HUES6 (cell line): ENCODE data around the gene GIPC2.
"Not testable (repeated sequence)": the region's sequence is repeated elsewhere in the genome, so short reads cannot be mapped to it uniquely, and the experiment has no call there.

ENCODE experiments used
- H3K27ac ChIP-seq: 2 replicates; pipeline ENCODE4 v1.7.0; 2013; ENCODE audit warnings: low read depth, mild to moderate bottlenecking, low read length, inconsistent platforms
- H3K27me3 ChIP-seq: 2 replicates; pipeline ENCODE4 v1.6.1; 2013; ENCODE audit warnings: low read length; ENCODE audit not compliant: control insufficient read depth, insufficient read depth
- H3K36me3 ChIP-seq: 2 replicates; pipeline ENCODE4 v1.6.1; 2013; ENCODE audit warnings: low read length; ENCODE audit not compliant: control insufficient read depth, insufficient read depth
- H3K4me1 ChIP-seq: 2 replicates; pipeline ENCODE4 v1.6.1; 2013; ENCODE audit warnings: low read length; ENCODE audit not compliant: control insufficient read depth, insufficient read depth
- H3K4me3 ChIP-seq: 2 replicates; pipeline ENCODE4 v1.5.1; 2013; ENCODE audit warnings: low read depth, low read length
- H3K9ac ChIP-seq: one replicate; pipeline ENCODE4 v1.6.1; 2013; ENCODE audit warnings: mild to moderate bottlenecking, low read length
- H3K9me3 ChIP-seq: 2 replicates; pipeline ENCODE4 v1.6.1; 2013; ENCODE audit warnings: low read depth, low read length; ENCODE audit not compliant: control insufficient read depth, insufficient read depth

The GIPC2 gene

GRCh38 chr1:78009276-78009675 lies 36.5 kb upstream of the GIPC2 start:
- no peaks in the 10 kb centered on the region for H3K27me3 ChIP-seq
- H3K27ac ChIP-seq, result no peak overlapping the region
- no peak overlapping the region for H3K9ac ChIP-seq
- peaks cover 11% of the 10 kb centered on the region; the same call in 1 of the 2 replicates for H3K4me1 ChIP-seq
- no peaks in the 10 kb centered on the region for H3K36me3 ChIP-seq
- H3K9me3 ChIP-seq, result no peaks in the 10 kb centered on the region
- no peak overlapping the region for H3K4me3 ChIP-seq

- H3K36me3 ChIP-seq, result no peaks in the 10 kb centered on the region
- no peaks in the 10 kb centered on the region for H3K9me3 ChIP-seq
- H3K9ac ChIP-seq, result no peak overlapping the region
- H3K4me3 ChIP-seq, result no peak overlapping the region
- peaks cover 11% of the 10 kb centered on the region; the same call in 1 of the 2 replicates for H3K4me1 ChIP-seq
- H3K27ac ChIP-seq, result no peak overlapping the region
- H3K27me3 ChIP-seq, result no peaks in the 10 kb centered on the region
Measured at GRCh38 chr1:78009836-78010235, 35.9 kb upstream of the GIPC2 start.

GRCh38 chr1:78011050-78011449 lies 34.7 kb upstream of the GIPC2 start:
- Histone ChIP-seq H3K9me3 (no peaks in the 10 kb centered on the region), H3K4me1 (peaks cover under 1% of the 10 kb centered on the region; the same call in 1 of the 2 replicates), H3K27me3 (no peaks in the 10 kb centered on the region), H3K9ac (no peak overlapping the region), H3K4me3 (no peak overlapping the region), H3K36me3 (0 out of 2 replicates have a peak, but pooled peaks cover 2% of the 10 kb centered on the region), H3K27ac (no peak overlapping the region)

- no peaks in the 10 kb centered on the region for H3K4me1 ChIP-seq
- H3K9ac ChIP-seq, result no peak overlapping the region
- no peaks in the 10 kb centered on the region for H3K9me3 ChIP-seq
- H3K27ac ChIP-seq, result no peak overlapping the region
- H3K36me3 ChIP-seq, result 0 out of 2 replicates have a peak, but pooled peaks cover 3% of the 10 kb centered on the region
- H3K4me3 ChIP-seq, result no peak overlapping the region
- H3K27me3 ChIP-seq, result no peaks in the 10 kb centered on the region
Measured at GRCh38 chr1:78015148-78015547, 30.6 kb upstream of the GIPC2 start.

GRCh38 chr1:78019024-78019423 lies 26.7 kb upstream of the GIPC2 start:
- Histone ChIP-seq H3K27me3 (no peaks in the 10 kb centered on the region), H3K27ac (no peak overlapping the region)

GRCh38 chr1:78021134-78021533 lies 24.6 kb upstream of the GIPC2 start:
- not testable (repeated sequence) for H3K9me3 ChIP-seq, H3K4me3 ChIP-seq, H3K27me3 ChIP-seq, H3K27ac ChIP-seq, H3K9ac ChIP-seq, H3K4me1 ChIP-seq, H3K36me3 ChIP-seq

More at GRCh38 chr1:78019024-78019423, 26.7 kb upstream of the GIPC2 start:
- Histone ChIP-seq H3K9ac (no peak overlapping the region), H3K4me1 (no peaks in the 10 kb centered on the region), H3K36me3 (0 out of 2 replicates have a peak, but pooled peaks cover 3% of the 10 kb centered on the region), H3K4me3 (no peak overlapping the region), H3K9me3 (no peaks in the 10 kb centered on the region)

- H3K27me3 ChIP-seq, result no peaks in the 10 kb centered on the region
- no peak overlapping the region for H3K27ac ChIP-seq
- H3K4me3 ChIP-seq, result no peak overlapping the region
- H3K4me1 ChIP-seq, result no peaks in the 10 kb centered on the region
- H3K9ac ChIP-seq, result no peak overlapping the region
- no peaks in the 10 kb centered on the region for H3K36me3 ChIP-seq
- no peaks in the 10 kb centered on the region for H3K9me3 ChIP-seq
Measured at GRCh38 chr1:78029793-78030192, 16.0 kb upstream of the GIPC2 start.

GRCh38 chr1:78032996-78033796 lies 12.6 kb upstream of the GIPC2 start:
- Histone ChIP-seq H3K27me3 (no peaks in the 10 kb centered on the region), H3K4me1 (no peaks in the 10 kb centered on the region), H3K4me3 (no peak overlapping the region), H3K36me3 (no peaks in the 10 kb centered on the region), H3K9ac (no peak overlapping the region), H3K27ac (no peak overlapping the region), H3K9me3 (no peaks in the 10 kb centered on the region)

GRCh38 chr1:78033797-78034172 lies 12.0 kb upstream of the GIPC2 start:
- Histone ChIP-seq H3K36me3 (no peaks in the 10 kb centered on the region), H3K4me1 (no peaks in the 10 kb centered on the region), H3K27ac (no peak overlapping the region), H3K4me3 (no peak overlapping the region), H3K9ac (no peak overlapping the region), H3K27me3 (no peaks in the 10 kb centered on the region), H3K9me3 (no peaks in the 10 kb centered on the region)

GRCh38 chr1:78035121-78035520 lies 10.6 kb upstream of the GIPC2 start:
- Histone ChIP-seq H3K27me3 (no peaks in the 10 kb centered on the region; the same call in 1 of the 2 replicates), H3K4me1 (no peaks in the 10 kb centered on the region), H3K27ac (no peak overlapping the region), H3K9ac (no peak overlapping the region), H3K9me3 (no peaks in the 10 kb centered on the region), H3K4me3 (no peak overlapping the region), H3K36me3 (no peaks in the 10 kb centered on the region)

GRCh38 chr1:78036450-78036849 lies 9.3 kb upstream of the GIPC2 start:
- no peak overlapping the region for H3K4me3 ChIP-seq
- H3K27ac ChIP-seq, result no peak overlapping the region
- H3K27me3 ChIP-seq, result no peaks in the 10 kb centered on the region; the same call in 1 of the 2 replicates
- no peak overlapping the region for H3K9ac ChIP-seq
- no peaks in the 10 kb centered on the region for H3K4me1 ChIP-seq
- no peaks in the 10 kb centered on the region for H3K36me3 ChIP-seq
- H3K9me3 ChIP-seq, result no peaks in the 10 kb centered on the region
